SW 1271 (cell line): ENCODE results near the gene SIGMAR1.

Experiments
- DNase-seq, 2 experiments: peaks; one replicate each; lab custom pipeline; 2025; lab: John Stamatoyannopoulos, UW

SIGMAR1 gene

GRCh38 chr9:34603610-34604231 lies 33.9 kb downstream of the SIGMAR1 start:
- peak in 1 of 2 experiments; percentile 36 for DNase-seq

GRCh38 chr9:34601937-34602573 lies 35.5 kb downstream of the SIGMAR1 start:
- no peak for DNase-seq

GRCh38 chr9:34600908-34601307 lies 36.7 kb downstream of the SIGMAR1 start:
- DNase-seq = no peak

- DNase-seq = no peak
Measured at GRCh38 chr9:34599546-34599945, 38.0 kb downstream of the SIGMAR1 start.

- DNase-seq = no peak
Measured at GRCh38 chr9:34594177-34594576, 43.4 kb downstream of the SIGMAR1 start.

GRCh38 chr9:34592895-34593601 lies 44.5 kb downstream of the SIGMAR1 start:
- DNase-seq = no peak

- DNase-seq = no peak
Measured at GRCh38 chr9:34591917-34592866, 45.4 kb downstream of the SIGMAR1 start.

- peak in 1 of 2 experiments; percentile 56 for DNase-seq
Measured at GRCh38 chr9:34591248-34591916, 46.2 kb downstream of the SIGMAR1 start.

GRCh38 chr9:34590381-34591247 lies 47.0 kb downstream of the SIGMAR1 start:
- no peak for DNase-seq

GRCh38 chr9:34589636-34590380 lies 47.8 kb downstream of the SIGMAR1 start, which contains the start of gene CNTFR:
Gene CNTFR, minus strand, starts transcription at chr9:34589724. Its CDS starts 20,743 bp downstream, at chr9:34568981.
- DNase-seq = no peak

GRCh38 chr9:34588671-34589635 lies 48.6 kb downstream of the SIGMAR1 start:
- DNase-seq = no peak

GRCh38 chr9:34587271-34587670 lies 50.3 kb downstream of the SIGMAR1 start:
- DNase-seq = no peak

- no peak for DNase-seq
Measured at GRCh38 chr9:34585946-34586669, 51.5 kb downstream of the SIGMAR1 start.

GRCh38 chr9:34584970-34585369 lies 52.6 kb downstream of the SIGMAR1 start:
- no peak for DNase-seq
